GM12878 (cell line): ENCODE measurements around the gene ENDOD1. TPM values are rescaled to one million over a fixed set of nuclear protein-coding genes. Genes with fewer than 3 reads are reported as not detected.

Source experiments
- ATAC-seq: fragments of 200-7000 bp; cut with Tn5 transposase; 3 replicates; pipeline ENCODE4 v1.9.1; 2020; ENCODE audit warnings: mild to moderate bottlenecking, moderate library complexity
- BruUV-seq: library from RNA; stranded (reverse); fragments of 400-500 nt; replicated peaks from 2 replicates; lab custom pipeline; 2021; lab: Mats Ljungman, UMichigan
- CTCF ChIA-PET: fragments of 300-600 bp; sonication (Branson Sonifier 250); formaldehyde crosslinking; extraction: SDS; loops from one replicate; lab custom pipeline; 2021; ENCODE audit warnings: inconsistent platforms; lab: Yijun Ruan, JAX
- POLR2A ChIA-PET: fragments of 350-600 bp; formaldehyde crosslinking; extraction: SDS; loops from one replicate; lab custom pipeline; 2021; ENCODE audit warnings: inconsistent platforms; lab: Charles Lee
- RAD21 ChIA-PET: fragments of 300-600 bp; sonication (Branson Sonifier 250); formaldehyde crosslinking; loops from one replicate; lab custom pipeline; 2023; ENCODE audit warnings: antibody characterized with exemption; ENCODE audit not compliant: unreplicated experiment; lab: Charles Lee
- SMC1A ChIA-PET: fragments of 300-600 bp; sonication (Branson Sonifier 250); formaldehyde crosslinking; loops from one replicate; lab custom pipeline; 2023; ENCODE audit not compliant: unreplicated experiment, uncharacterized antibody; lab: Charles Lee
- DNase-seq: peaks from one replicate; pipeline ENCODE4 v3.0.0-alpha.2; 2011; ENCODE audit warnings: low read depth, low spot score
- FAIRE-seq: peaks from 3 replicates; lab custom pipeline; 2011; peaks lifted over from hg19 to GRCh38; lab: Jason Lieb, UNC
- H2AFZ ChIP-seq: 2 replicates; pipeline ENCODE4 v1.6.0; 2011; ENCODE audit warnings: low read depth, low read length, control low read depth; ENCODE audit not compliant: control insufficient read depth
- H3K27ac ChIP-seq: 2 replicates; pipeline ENCODE4 v1.5.1; 2011; ENCODE audit warnings: control low read depth; ENCODE audit not compliant: control insufficient read depth, insufficient read depth
- H3K27me3 ChIP-seq, 2 experiments: replicated peaks in 1 of 2; 2 replicates each; pipeline versions ENCODE4 v1.6.0 to v1.6.1; 2011; ENCODE audit warnings: low read length in 1 of 2; ENCODE audit not compliant: control insufficient read depth in 2 of 2, insufficient read depth in 2 of 2
- H3K36me3 ChIP-seq, 2 experiments: 2 replicates each; pipeline ENCODE4 v1.5.1; 2011; ENCODE audit warnings: low read length in 1 of 2; ENCODE audit not compliant: control insufficient read depth in 2 of 2, insufficient read depth in 2 of 2
- H3K4me1 ChIP-seq: 2 replicates; pipeline ENCODE4 v1.6.1; 2011; ENCODE audit warnings: mild to moderate bottlenecking, low read length, moderate library complexity, mixed read lengths; ENCODE audit not compliant: control insufficient read depth, insufficient read depth
- H3K4me2 ChIP-seq: 2 replicates; pipeline ENCODE4 v1.6.0; 2011; ENCODE audit warnings: control low read depth; ENCODE audit not compliant: control insufficient read depth, insufficient read depth
- H3K4me3 ChIP-seq: fragments of 200-600 bp; sonication (generic); 2 replicates; pipeline ENCODE4 v1.5.1; 2016
- H3K79me2 ChIP-seq: 2 replicates; pipeline ENCODE4 v1.6.0; 2011; ENCODE audit warnings: low read length; ENCODE audit not compliant: control insufficient read depth, insufficient read depth
- H3K9ac ChIP-seq: 2 replicates; pipeline ENCODE4 v1.8.0; 2011; ENCODE audit warnings: low read length, control low read depth, mixed read lengths; ENCODE audit not compliant: control insufficient read depth, insufficient read depth
- H3K9me3 ChIP-seq: replicated peaks from 3 replicates; pipeline ENCODE4 v1.5.1; 2011; ENCODE audit warnings: mild to moderate bottlenecking, low read length; ENCODE audit not compliant: control insufficient read depth, insufficient read depth
- H4K20me1 ChIP-seq: 2 replicates; pipeline ENCODE4 v1.6.0; 2011; ENCODE audit not compliant: control insufficient read depth, insufficient read depth
- CEBPZ ChIP-seq: fragments of 150-350 bp; IDR thresholded peaks from 2 replicates; pipeline ENCODE4 v1.6.1; 2016; ENCODE audit warnings: low read depth, low read length
- ELK1 ChIP-seq: IDR thresholded peaks from 2 replicates; pipeline ENCODE4 v1.6.1; 2012; ENCODE audit warnings: low read depth, low read length, improper control_type of control experiment
- FOS ChIP-seq: IDR thresholded peaks from 3 replicates; pipeline ENCODE4 v1.6.1; 2011; ENCODE audit warnings: borderline replicate concordance; ENCODE audit not compliant: insufficient read length; ENCODE audit errors: extremely low read depth
- JUND ChIP-seq: IDR thresholded peaks from 2 replicates; pipeline ENCODE4 v1.6.1; 2012; ENCODE audit warnings: low read depth, mild to moderate bottlenecking, low read length, improper control_type of control experiment, moderate library complexity
- RBBP5 ChIP-seq: fragments of 200-600 bp; sonication (generic); conservative IDR thresholded peaks from 2 replicates; pipeline ENCODE4 v1.6.1; 2016
- RELA ChIP-seq: fragments of 450-650 bp; IDR thresholded peaks from 2 replicates; pipeline ENCODE4 v1.8.0; 2014; ENCODE audit warnings: borderline replicate concordance; ENCODE audit not compliant: partially characterized antibody
- REST ChIP-seq: IDR thresholded peaks from 2 replicates; pipeline ENCODE4 v1.6.1; 2012; ENCODE audit warnings: mild to moderate bottlenecking, low read depth, low read length
- SKIL ChIP-seq: fragments of 450-650 bp; IDR thresholded peaks from 2 replicates; pipeline ENCODE4 v1.6.1; 2017; ENCODE audit warnings: mild to moderate bottlenecking, low read depth, inconsistent platforms; ENCODE audit not compliant: poor library complexity, severe bottlenecking
- in situ Hi-C: fragments of 300-500 bp; cut with MboI; formaldehyde crosslinking; loops from 9 replicates; pipeline ENCODE4 v1.14.3; 2018; ENCODE audit warnings: mixed read lengths
- intact Hi-C: fragments of 100-400 bp; cut with micrococcal nuclease; formaldehyde crosslinking; loops from one replicate; pipeline ENCODE4 v1.14.2; 2022; ENCODE audit not compliant: unreplicated experiment
- polyA plus RNA-seq, 11 experiments: library from polyadenylated mRNA; depleted of rRNA in 4 of 11; unstranded in 6 of 11; stranded (reverse) in 5 of 11; fragments of >200 nt; fragmentation: Nextera tagmentation in 4 of 11; fragmentation: Illumina TruSeq in 1 of 11; extraction: Ambion mirVana in 4 of 11; extraction: Trizol in 1 of 11; gene quantifications; 1 replicate in 1 of 11; 2 replicates in 10 of 11; pipeline versions ENCODE4 v1.2.1 to v1.2.3, GENCODE V29; 2011 to 2016; ENCODE audit warnings: inconsistent platforms in 2 of 11, missing spikeins in 2 of 11, low read depth in 1 of 11
- total RNA-seq, 4 experiments: library from RNA; depleted of rRNA in 3 of 4; stranded (reverse); fragments of >200 nt in 3 of 4; fragmentation: Illumina TruSeq in 1 of 4; extraction: Trizol in 1 of 4; gene quantifications; 2 replicates each; pipeline versions ENCODE4 v1.2.1 to v1.2.3, GENCODE V29; 2013 to 2021

The ENDOD1 gene
- total and polyA plus RNA-seq, 10 of the 15 experiments (the other 5 are each of a cell fraction or from before 2014, with no cell fraction given) = 6.0 to 30.0 (median 12.1) TPM

GRCh38 chr11:95072948-95073347 is 16.7 kb upstream of the ENDOD1 start:
- in situ Hi-C loops (no loop called here), intact Hi-C loops (no loop called here)
- CTCF ChIA-PET = interaction anchor here (0.6 to 14.4 kb wide), 5 partner anchors 11 to 74 kb away, joined by 3 to 459 read pairs (median 64); partner anchors contain the start of gene ENDOD1
- no peak overlapping the region for H3K4me2 ChIP-seq
- no peak overlapping the region for H2AFZ ChIP-seq
- RAD21 ChIA-PET = interaction anchor here (1.4 to 11.8 kb wide), 5 partner anchors 12 to 76 kb away, joined by 3 to 244 read pairs (median 22); partner anchors contain the start of gene ENDOD1
- no peaks in the 10 kb centered on the region for H3K27me3 ChIP-seq
- H3K9ac ChIP-seq = no peak overlapping the region
- no peak overlapping the region for H3K4me3 ChIP-seq
- 0 out of 4 replicates have a peak, but pooled peaks cover 0 to 4% of the 10 kb centered on the region in 2 experiments for H3K36me3 ChIP-seq
- H3K9me3 ChIP-seq = no peaks in the 10 kb centered on the region
- no TSS peak for BruUV-seq
- no peak for FAIRE-seq
- no peak for ATAC-seq
- SMC1A ChIA-PET = interaction anchor here (1.0 to 14.9 kb wide), 6 partner anchors 9 to 77 kb away, joined by 3 to 315 read pairs (median 80); partner anchors contain the start of gene ENDOD1
- 0 out of 2 replicates have a peak, but pooled peaks cover 3% of the 10 kb centered on the region for H3K4me1 ChIP-seq
- TF ChIP-seq RBBP5 (no peak), SKIL (no peak), ELK1 (no peak), REST (no peak), JUND (no peak), FOS (no peak), RELA (no peak), CEBPZ (no peak)
- peaks cover 19% of the 10 kb centered on the region for H3K79me2 ChIP-seq
- no peak overlapping the region for H3K27ac ChIP-seq
- no peak for DNase-seq
- no peaks in the 10 kb centered on the region for H4K20me1 ChIP-seq
- POLR2A ChIA-PET = interaction anchor here (1.3 to 11.1 kb wide), 2 partner anchors 18 to 64 kb away, joined by 4 to 139 read pairs; partner anchors contain the start of gene ENDOD1
